Ramos (cell line): ENCODE measurements around the gene MAN1A2.
"Not testable (repeated sequence)": the region's sequence is repeated elsewhere in the genome, so short reads cannot be mapped to it uniquely, and the experiment has no call there.

Experiments used
- in situ Hi-C: fragments of 300-500 bp; cut with MboI; formaldehyde crosslinking; loops from one replicate; pipeline ENCODE4 v1.14.3; 2022; ENCODE audit warnings: low sequenced_read_pairs; ENCODE audit not compliant: unreplicated experiment

Gene MAN1A2

GRCh38 chr1:117546467-117546866 is 179.2 kb downstream of the MAN1A2 start:
- in situ Hi-C loops = no loop called here

DNA sequence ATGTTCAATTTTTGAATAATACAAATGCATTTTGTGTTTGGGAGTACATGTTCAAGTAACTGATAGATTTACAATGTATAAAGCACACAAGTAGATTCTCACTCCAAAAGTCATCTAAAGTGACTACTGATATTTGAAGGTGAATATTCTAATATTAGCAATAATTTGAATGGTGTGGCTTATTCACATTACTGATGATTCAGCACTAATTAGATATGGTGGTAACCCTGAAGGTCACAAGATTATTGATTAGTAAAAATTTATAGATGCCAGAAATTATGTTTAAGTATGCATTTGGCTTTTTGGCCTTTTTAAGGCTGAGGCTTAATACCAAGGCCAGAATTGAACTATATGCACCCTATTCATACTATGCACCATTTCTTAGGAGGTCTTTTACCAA is 186.2 kb downstream of the MAN1A2 start:
- in situ Hi-C loops = no loop called here

GRCh38 chr1:117555806-117556205 is 188.6 kb downstream of the MAN1A2 start:
- in situ Hi-C loops = no loop called here

GRCh38 chr1:117556341-117556740 is 189.1 kb downstream of the MAN1A2 start:
- in situ Hi-C loops = no loop called here

GRCh38 chr1:117556976-117557375 is 189.7 kb downstream of the MAN1A2 start:
- in situ Hi-C loops = no loop called here

DNA sequence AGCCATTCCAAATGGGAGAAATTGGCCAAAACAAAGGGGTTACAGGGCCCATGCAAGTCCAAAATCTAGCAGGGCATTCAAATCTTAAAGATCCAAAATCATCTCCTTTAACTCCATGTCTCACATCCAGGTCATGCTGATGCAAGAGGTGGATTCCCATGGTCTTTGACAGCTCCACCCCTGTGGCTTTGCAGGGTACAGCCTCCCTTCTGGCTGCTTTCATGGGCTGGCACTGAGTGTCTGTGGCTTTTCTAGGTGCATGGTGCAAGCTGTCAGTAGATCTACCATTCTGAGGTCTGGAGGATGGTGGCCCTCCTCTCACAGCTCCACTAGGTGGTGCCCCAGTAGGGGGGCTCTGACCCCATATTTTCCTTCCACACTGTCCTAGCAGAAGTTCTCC is 191.2 kb downstream of the MAN1A2 start:
- in situ Hi-C loops = not testable (repeated sequence)

- in situ Hi-C loops = no loop called here
These were observed 191.9 kb downstream of the MAN1A2 start for GRCh38 chr1:117559139-117559538.

- in situ Hi-C loops = no loop called here
These were observed 192.7 kb downstream of the MAN1A2 start for GRCh38 chr1:117559985-117560384.

- in situ Hi-C loops = no loop called here
These were observed 193.8 kb downstream of the MAN1A2 start for GRCh38 chr1:117561071-117561470.

- in situ Hi-C loops = no loop called here
These were observed 194.3 kb downstream of the MAN1A2 start for GRCh38 chr1:117561551-117561950.

GRCh38 chr1:117562581-117563491 is 195.6 kb downstream of the MAN1A2 start:
- in situ Hi-C loops = no loop called here

- in situ Hi-C loops = no loop called here
These were observed 196.2 kb downstream of the MAN1A2 start for GRCh38 chr1:117563492-117563875.

DNA sequence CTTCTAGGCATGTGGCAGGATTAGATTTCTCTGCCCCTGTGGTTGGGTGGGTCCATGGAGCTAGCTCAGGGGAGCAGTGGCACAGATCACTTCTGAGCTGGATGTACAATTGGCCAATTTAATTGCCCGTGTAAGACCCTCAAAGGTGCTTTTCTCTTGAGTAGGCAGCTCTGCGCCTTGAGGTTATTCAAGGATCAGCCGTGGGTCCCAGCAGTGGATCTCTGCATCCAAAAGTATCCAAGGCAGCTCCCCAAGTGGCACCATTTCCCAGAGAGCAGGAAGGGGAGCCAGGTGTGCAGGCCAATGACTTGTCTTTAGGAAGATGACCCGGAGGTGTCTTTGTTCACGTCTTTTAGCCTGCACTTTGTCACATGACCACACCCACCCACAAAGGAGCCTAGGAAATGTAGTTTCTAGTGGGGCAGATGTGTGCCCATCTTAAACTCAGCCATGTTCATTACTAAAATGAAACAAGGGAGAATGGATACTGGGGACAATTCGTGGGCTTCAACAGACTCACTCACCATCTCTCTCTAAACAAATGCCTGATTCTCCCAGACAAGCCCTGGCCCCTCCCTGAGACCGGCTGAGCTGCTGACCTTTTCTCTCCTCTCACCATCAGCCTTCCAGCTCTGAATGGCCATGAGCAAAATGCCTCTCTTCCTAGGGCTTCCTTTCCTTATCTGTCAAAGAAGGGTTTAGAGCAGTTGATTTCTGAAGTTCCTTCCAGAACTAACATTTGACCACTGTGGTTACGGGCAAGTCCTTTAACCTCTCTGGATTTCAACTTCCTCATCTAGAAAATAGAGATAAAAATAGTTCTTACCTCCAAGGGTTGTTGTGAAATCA is 197.2 kb downstream of the MAN1A2 start:
- in situ Hi-C loops = no loop called here

DNA sequence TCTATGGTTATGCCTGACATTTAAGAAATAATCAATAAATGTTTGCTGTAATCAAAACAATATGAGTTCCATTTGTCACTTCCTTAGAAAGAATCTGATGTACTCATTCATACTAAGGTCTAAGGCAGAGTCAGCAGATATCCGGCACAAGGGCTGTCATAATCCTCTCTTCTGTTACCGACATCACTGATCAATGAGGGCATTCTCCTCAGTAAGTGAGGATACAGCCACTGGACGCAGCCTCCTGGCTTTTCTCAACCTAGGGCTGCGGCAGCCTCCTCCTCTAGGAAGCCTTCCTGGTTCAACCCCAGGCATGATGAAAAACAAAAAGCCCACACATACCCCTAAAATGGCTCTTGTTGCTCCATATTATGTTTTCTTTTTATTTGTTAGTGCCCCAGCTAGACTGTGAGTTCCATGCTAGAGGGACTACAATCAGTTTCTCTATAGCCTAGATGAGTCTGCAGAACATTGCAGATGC is 197.9 kb downstream of the MAN1A2 start:
- in situ Hi-C loops = no loop called here

GRCh38 chr1:117565745-117566455 is 198.7 kb downstream of the MAN1A2 start:
- in situ Hi-C loops = no loop called here

DNA sequence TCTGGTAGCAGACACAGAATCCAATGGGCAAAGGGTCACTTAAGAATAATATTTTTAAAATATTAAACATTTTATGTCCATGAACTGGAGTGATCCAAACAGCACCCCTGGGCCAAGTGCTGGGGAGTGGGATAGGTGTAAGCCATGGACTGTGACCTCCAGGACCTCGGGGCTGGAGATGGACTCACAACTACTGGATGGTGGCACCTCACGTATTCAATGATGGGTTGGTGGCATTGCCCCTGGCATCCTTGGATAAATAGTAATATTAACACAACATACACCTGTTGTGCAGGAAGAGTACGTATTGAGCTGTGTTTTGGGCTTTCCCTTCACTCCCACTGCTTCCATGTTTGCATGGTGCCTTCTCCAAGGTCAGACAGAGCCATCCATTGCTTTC is 199.3 kb downstream of the MAN1A2 start:
- in situ Hi-C loops = no loop called here

GRCh38 chr1:117567435-117567834 is 200.2 kb downstream of the MAN1A2 start:
- in situ Hi-C loops = no loop called here

GRCh38 chr1:117567976-117568375 is 200.7 kb downstream of the MAN1A2 start:
- in situ Hi-C loops = no loop called here

DNA sequence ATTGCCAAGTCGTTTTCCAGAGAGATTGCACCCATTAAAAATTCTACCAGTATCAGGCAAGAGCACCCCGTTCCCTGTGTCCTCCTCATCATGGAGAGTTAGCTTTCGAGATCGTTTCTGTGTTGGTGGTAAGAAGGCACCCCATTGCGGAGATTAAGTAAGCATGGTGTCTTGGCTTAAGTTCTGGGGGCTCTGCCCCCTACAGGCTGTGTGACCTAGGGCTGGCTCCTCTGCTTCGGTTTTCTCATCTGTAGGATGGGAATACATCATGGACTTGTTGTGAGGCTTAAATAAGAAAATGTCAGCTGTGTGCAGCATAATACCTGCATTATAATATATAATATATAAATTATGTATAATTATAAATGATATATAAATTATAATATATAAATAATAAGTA is 201.8 kb downstream of the MAN1A2 start:
- in situ Hi-C loops = no loop called here

- in situ Hi-C loops = no loop called here
These were observed 202.6 kb downstream of the MAN1A2 start for GRCh38 chr1:117569856-117570255.
